Measurements from ENCODE around the gene CBR4. TPM values are rescaled to one million over a fixed set of nuclear protein-coding genes. Genes with fewer than 3 reads are reported as not detected.

CBR4 gene
- total RNA-seq, 1 experiment from 2014 or later, result 33.6 TPM

DNA sequence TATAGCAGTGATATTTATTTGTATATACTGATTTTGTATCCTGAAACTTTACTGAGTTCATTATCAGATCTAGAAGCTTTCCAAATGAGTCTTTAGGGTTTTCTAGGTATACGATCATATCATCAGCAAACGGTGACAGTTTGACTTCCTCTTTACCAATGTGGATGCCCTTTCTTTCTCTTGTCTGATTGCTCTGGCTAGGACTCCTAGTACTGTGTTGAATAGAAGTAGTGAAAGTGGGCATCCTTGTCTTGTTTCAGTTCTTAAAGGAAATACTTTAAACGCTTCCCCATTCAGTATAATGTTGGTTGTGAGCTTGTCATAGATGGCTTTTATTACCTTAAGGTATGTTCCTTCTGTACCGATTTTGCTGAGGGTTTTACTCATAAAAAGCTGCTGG is 37.5 kb downstream of the CBR4 start:
- H3K9me3 ChIP-seq (ENCODE audit: control insufficient read depth, low read depth, low read length), result peaks cover 6% of the 10 kb centered on the region
- no peak overlapping the region for H3K18ac ChIP-seq (ENCODE audit: insufficient read length, low read depth, low read length)
- H3K9ac ChIP-seq (ENCODE audit: extremely low read depth, insufficient read length, low read length), result no peak overlapping the region
- no peaks in the 10 kb centered on the region for H3K4me1 ChIP-seq (ENCODE audit: insufficient read depth, low read length)
- no peaks in the 10 kb centered on the region for H3K4me1 Mint-ChIP-seq
- no peak overlapping the region for H3K23ac ChIP-seq (ENCODE audit: insufficient read length, low read depth, low read length)
- peaks cover 33 to 40% of the 10 kb centered on the region in 2 experiments for H3K9me3 Mint-ChIP-seq
- no peak overlapping the region for H2BK20ac ChIP-seq (ENCODE audit: low read depth, low read length, poor library complexity, severe bottlenecking)
- no peak overlapping the region for H3K27ac ChIP-seq (ENCODE audit: insufficient read length, low read depth, low read length)
- no peak overlapping the region for H3K4me2 ChIP-seq (ENCODE audit: insufficient read depth, insufficient read length, low read length)
- H3K4me3 Mint-ChIP-seq, result no peak overlapping the region
- no peak overlapping the region for H2BK15ac ChIP-seq (ENCODE audit: low read depth, low read length)
- H3K23me2 ChIP-seq (ENCODE audit: insufficient read length, low read depth, low read length, poor library complexity, severe bottlenecking), result no peaks in the 10 kb centered on the region
- no peak overlapping the region for H2AK5ac ChIP-seq (ENCODE audit: insufficient read length, low read length)
- no peaks in the 10 kb centered on the region for H3K27me3 ChIP-seq (ENCODE audit: insufficient read depth, low read length)
- TF ChIP-seq, protein P1, sequence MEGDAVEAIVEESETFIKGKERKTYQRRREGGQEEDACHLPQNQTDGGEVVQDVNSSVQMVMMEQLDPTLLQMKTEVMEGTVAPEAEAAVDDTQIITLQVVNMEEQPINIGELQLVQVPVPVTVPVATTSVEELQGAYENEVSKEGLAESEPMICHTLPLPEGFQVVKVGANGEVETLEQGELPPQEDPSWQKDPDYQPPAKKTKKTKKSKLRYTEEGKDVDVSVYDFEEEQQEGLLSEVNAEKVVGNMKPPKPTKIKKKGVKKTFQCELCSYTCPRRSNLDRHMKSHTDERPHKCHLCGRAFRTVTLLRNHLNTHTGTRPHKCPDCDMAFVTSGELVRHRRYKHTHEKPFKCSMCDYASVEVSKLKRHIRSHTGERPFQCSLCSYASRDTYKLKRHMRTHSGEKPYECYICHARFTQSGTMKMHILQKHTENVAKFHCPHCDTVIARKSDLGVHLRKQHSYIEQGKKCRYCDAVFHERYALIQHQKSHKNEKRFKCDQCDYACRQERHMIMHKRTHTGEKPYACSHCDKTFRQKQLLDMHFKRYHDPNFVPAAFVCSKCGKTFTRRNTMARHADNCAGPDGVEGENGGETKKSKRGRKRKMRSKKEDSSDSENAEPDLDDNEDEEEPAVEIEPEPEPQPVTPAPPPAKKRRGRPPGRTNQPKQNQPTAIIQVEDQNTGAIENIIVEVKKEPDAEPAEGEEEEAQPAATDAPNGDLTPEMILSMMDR (conservative IDR thresholded peaks at IDR 0.05), result no peak
- H3K79me2 ChIP-seq (ENCODE audit: insufficient read depth, low read length), result no peaks in the 10 kb centered on the region
- no peak overlapping the region for H3K56ac ChIP-seq (ENCODE audit: insufficient read length, low read depth, low read length)
- WGBS (ENCODE audit: extremely low coverage, insufficient read length, low lambda C conversion rate), result no CpG with 5 or more reads among the region's 4 CpGs
- H3K79me1 ChIP-seq (ENCODE audit: insufficient read depth, low read depth, low read length, poor library complexity, severe bottlenecking), result no peaks in the 10 kb centered on the region
- H3T11ph ChIP-seq (ENCODE audit: low read length), result no peak overlapping the region
- H2AFZ ChIP-seq (ENCODE audit: low read length), result no peak overlapping the region
- H2BK120ac ChIP-seq (ENCODE audit: low read depth, low read length, poor library complexity, severe bottlenecking), result no peak overlapping the region
- no peak overlapping the region for H4K8ac ChIP-seq (replicated peaks; ENCODE audit: insufficient read length, low read depth, low read length)
- no peak overlapping the region for H2BK12ac ChIP-seq (ENCODE audit: insufficient read length, low read depth, low read length)
- DNase-seq, result no peak
- no peak overlapping the region for H4K91ac ChIP-seq (ENCODE audit: insufficient read length, low read depth, low read length)
- peaks cover 3% of the 10 kb centered on the region for H3K27me3 Mint-ChIP-seq (ENCODE audit: low read depth)
- no peak overlapping the region for H2BK5ac ChIP-seq (ENCODE audit: insufficient read length, low read length)
- H3K27ac Mint-ChIP-seq, result no peak overlapping the region
- H4K20me1 ChIP-seq (ENCODE audit: control insufficient read depth, insufficient read depth, insufficient read length), result no peaks in the 10 kb centered on the region
- no peak overlapping the region for H4K5ac ChIP-seq (ENCODE audit: insufficient read length, low read depth, low read length)
- no peak overlapping the region for H3K4ac ChIP-seq (ENCODE audit: low read depth, low read length)
- H3K36me3 Mint-ChIP-seq (ENCODE audit: insufficient read depth in 1 of 3, low read depth in 3 of 3), result peaks cover 15 to 20% (median 19%) of the 10 kb centered on the region in 3 experiments
- H3K14ac ChIP-seq (ENCODE audit: insufficient read depth, low read length), result no peak overlapping the region
